GM12874 (cell line): ENCODE results near the gene MX2.

ENCODE experiments used
- TF ChIP-seq, protein P1 (sequence below): IDR thresholded peaks from 2 replicates; pipeline ENCODE4 v1.5.1; 2011; ENCODE audit warnings: low read depth, mild to moderate bottlenecking, control low read depth, low read length, moderate library complexity; ENCODE audit not compliant: insufficient read depth

Gene MX2

DNA sequence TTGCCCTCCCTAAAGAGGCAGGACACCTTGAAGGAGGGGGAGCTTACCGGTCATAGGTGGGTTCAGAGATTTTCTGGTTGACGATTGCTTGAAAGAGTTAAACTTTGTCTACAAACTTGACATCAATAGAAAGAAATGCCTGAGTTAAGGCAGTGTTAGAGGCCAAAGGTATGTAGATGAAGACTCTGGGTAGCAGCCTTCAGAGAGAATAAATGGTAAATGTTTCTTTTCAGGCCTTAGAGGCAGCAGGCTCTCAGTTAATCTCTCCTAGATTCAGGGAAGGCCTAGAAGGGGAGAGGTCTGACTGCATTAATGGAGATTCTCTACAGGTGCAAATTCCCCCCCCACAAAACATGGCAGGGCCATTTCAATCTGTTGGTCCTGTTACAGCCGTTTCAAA is 91.9 kb downstream of the MX2 start:
- TF ChIP-seq, protein P1, sequence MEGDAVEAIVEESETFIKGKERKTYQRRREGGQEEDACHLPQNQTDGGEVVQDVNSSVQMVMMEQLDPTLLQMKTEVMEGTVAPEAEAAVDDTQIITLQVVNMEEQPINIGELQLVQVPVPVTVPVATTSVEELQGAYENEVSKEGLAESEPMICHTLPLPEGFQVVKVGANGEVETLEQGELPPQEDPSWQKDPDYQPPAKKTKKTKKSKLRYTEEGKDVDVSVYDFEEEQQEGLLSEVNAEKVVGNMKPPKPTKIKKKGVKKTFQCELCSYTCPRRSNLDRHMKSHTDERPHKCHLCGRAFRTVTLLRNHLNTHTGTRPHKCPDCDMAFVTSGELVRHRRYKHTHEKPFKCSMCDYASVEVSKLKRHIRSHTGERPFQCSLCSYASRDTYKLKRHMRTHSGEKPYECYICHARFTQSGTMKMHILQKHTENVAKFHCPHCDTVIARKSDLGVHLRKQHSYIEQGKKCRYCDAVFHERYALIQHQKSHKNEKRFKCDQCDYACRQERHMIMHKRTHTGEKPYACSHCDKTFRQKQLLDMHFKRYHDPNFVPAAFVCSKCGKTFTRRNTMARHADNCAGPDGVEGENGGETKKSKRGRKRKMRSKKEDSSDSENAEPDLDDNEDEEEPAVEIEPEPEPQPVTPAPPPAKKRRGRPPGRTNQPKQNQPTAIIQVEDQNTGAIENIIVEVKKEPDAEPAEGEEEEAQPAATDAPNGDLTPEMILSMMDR, result no peak

DNA sequence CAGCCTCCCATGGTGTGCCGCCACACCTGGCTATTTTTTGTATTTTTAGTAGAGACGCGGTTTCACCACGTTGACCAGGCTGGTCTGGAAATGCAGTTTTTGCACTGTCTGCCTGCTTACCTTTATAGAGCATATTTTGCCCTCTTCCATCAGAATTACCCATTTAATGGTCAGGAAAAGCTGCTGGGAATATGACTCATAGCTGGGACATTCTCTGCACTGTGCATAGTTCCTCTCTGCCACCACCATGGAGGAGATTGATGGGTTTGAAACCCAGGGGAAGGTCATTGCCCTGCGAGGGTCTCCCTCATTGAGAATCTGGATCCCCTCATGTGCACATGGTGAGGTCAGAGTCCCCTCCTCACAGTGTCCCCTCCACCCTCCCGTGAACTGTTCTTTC is 96.3 kb downstream of the MX2 start:
- TF ChIP-seq, protein P1, result no peak

DNA sequence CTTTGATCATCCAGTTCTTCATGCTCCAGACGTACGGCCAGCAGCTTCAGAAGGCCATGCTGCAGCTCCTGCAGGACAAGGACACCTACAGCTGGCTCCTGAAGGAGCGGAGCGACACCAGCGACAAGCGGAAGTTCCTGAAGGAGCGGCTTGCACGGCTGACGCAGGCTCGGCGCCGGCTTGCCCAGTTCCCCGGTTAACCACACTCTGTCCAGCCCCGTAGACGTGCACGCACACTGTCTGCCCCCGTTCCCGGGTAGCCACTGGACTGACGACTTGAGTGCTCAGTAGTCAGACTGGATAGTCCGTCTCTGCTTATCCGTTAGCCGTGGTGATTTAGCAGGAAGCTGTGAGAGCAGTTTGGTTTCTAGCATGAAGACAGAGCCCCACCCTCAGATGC is 96.7 kb downstream of the MX2 start:
- TF ChIP-seq, protein P1, result no peak
